ENCODE data around the gene MT1M.

- TF ChIP-seq EZH2 (IDR thresholded peaks at IDR 0.05; ENCODE audit: low read length) = no peak
- TF ChIP-seq, protein P1, sequence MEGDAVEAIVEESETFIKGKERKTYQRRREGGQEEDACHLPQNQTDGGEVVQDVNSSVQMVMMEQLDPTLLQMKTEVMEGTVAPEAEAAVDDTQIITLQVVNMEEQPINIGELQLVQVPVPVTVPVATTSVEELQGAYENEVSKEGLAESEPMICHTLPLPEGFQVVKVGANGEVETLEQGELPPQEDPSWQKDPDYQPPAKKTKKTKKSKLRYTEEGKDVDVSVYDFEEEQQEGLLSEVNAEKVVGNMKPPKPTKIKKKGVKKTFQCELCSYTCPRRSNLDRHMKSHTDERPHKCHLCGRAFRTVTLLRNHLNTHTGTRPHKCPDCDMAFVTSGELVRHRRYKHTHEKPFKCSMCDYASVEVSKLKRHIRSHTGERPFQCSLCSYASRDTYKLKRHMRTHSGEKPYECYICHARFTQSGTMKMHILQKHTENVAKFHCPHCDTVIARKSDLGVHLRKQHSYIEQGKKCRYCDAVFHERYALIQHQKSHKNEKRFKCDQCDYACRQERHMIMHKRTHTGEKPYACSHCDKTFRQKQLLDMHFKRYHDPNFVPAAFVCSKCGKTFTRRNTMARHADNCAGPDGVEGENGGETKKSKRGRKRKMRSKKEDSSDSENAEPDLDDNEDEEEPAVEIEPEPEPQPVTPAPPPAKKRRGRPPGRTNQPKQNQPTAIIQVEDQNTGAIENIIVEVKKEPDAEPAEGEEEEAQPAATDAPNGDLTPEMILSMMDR (optimal IDR thresholded peaks at IDR 0.05 in 1 of 3, IDR thresholded peaks at IDR 0.05 in 1 of 3, conservative IDR thresholded peaks at IDR 0.05 in 1 of 3; ENCODE audit: extremely low read depth in 1 of 3, insufficient read depth in 2 of 3, low read length in 3 of 3) = no peak
Measured at GRCh38 chr16:56631832-56632155, 665 bp upstream of the MT1M start.
